Fibroblast of skin of abdomen (primary cell): ENCODE data around the gene LHPP.
"Not testable (repeated sequence)": the region's sequence is repeated elsewhere in the genome, so short reads cannot be mapped to it uniquely, and the experiment has no call there.

Experiments
- DNase-seq: peaks from one replicate; pipeline ENCODE4 v3.0.0-alpha.2; 2013

The LHPP gene

DNA sequence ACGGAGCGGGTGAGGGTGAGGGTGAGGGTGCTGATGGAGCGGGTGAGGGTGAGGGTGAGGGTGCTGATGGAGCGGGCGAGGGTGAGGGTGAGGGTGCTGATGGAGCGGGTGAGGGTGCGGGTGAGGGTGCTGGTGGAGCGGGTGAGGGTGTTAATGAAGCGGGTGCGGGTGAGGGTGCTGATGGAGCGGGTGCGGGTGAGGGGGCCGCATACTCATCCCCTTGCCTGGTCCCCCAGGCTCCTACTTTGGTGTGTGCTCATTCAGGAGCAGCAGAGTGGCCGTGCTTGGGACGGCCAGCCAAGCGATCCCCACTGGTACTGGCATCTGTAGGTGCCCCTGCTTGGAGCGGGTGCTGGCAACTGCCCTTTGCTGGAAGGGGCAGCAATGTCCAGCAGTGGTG is 149.2 kb downstream of the LHPP start:
- not testable (repeated sequence) for DNase-seq

DNA sequence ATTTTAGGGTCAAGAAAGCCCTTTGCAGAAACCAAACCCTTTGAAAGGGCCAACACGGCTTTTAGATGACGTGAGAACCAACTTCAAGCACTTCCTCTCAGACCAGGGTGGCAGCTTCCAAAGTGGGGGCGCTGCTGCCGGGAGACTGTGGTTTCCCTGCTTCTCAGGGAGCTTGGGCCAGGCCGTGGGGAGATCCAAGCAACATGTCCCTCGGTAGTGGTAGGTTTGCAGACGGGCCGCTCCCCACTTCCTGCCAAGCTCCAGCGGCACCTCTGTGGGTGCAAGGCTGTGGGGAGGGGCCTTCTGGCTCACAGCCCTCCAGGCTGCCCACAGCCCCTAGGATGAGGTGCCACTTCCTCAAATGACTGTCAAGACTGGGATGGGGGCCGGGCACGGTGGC is 150.1 kb downstream of the LHPP start:
- DNase-seq = no peak

DNA sequence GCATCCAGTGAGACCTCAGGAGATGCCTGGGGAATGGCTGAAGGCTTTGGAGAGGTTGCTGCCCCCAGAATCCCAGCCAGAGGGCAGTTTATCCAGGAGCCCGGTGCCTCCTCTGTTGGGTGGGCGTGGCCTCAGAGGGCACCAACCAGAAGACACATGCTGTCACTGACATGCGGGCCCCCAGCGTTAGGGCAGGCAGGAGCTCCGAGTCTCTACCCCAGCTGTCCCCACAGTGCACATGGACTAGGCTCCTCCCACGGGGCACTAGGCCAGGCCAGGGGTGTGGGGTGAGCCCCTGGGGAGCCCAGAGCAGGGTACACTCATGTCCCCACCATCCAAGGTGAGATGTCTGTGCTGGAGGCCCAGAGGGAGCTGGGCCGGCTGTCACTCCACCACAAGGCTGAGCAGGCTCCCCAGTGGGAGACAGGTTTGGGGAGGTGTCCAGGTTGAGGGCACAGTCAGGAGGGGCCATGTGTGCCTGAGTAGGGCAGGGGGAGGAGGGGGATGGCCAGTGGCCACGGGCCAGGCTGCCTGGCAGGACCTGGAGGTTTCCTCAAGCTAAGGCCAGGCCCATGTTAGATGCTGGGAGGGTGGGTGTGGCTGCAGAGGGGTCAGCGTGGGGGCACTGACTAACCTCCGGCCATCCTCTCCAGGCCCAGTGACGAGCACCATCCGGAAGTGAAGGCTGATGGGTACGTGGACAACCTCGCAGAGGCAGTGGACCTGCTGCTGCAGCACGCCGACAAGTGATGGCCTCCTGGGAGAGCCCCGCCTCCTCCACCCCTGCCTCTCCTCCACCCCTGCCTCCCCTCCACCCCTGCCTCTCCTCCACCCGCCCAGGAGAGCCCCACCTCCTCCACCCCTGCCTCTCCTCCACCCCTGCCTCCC is 151.2 kb downstream of the LHPP start:
- DNase-seq = no peak

GRCh38 chr10:124614003-124614659 is 152.5 kb downstream of the LHPP start:
- no peak for DNase-seq

GRCh38 chr10:124615259-124615658 is 153.6 kb downstream of the LHPP start:
- no peak for DNase-seq

DNA sequence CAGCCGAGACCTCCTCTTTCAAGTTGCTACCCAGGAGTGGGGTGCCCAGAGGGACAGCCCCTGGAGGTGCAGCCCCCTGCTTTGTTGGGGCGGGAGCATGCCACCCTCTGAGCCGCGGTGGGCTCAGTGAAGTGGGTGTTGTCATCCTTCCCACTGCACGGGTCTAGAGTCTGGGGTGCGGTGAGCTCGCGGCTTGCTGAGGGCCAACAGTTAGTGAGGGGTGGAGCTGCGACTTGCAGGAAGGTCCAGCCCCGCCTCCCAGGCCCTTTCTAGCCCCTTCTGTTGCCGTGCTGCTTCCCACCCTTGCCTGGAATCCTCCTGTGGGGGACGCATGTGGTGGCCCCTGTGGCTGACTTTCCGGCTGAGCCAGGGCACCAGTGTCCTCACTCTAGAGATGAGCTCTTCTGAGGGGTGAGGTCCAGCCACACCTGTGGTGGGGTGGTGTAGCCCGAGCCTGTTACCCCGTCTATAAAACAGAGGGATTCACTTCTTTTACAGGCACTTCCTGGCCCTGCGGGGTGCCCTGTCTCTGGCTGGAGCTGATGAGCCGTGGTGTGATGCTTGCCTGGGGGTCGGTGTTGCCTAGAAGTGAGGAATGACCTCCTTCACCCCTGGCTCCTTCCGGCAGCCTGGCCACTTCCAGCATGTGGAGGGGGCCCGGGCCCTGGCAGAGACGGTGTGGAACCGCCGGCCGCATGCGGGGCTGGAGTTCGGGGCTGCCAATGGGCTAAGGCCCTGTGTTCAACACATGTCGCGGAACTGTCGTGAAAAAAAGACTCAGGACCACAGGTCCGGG is 154.6 kb downstream of the LHPP start:
- no peak for DNase-seq

- DNase-seq = no peak
Observed at GRCh38 chr10:124616836-124617130, 155.2 kb downstream of the LHPP start.

DNA sequence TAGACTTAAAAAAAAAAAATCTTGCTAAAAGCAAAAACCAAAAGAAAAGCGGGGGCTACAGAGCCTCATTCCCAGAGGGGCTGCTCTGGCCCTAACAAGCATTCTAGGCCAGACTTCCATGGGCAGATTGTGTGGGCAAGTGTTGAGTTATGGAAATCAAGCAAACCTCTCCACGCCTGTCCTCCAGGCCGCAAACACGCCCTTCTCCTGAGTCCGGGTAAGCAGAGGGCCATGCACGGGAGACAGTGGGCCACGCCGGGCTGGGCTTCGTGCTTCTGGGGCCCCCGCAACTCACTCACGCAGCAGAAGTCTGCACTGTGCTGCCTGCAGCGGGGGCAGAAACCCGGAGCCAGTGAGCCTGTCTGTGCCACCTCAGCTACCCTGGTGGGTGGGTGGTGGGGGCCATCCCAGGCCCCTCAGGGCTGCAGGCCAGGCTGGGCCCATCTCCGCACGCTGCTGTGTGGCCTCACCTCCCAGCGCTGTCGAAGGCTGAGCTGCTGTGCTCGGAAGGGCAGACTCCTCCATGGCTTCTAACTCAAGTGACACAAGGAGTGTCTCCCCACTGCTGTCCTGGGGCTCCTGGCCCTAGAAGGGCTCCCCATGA is 156.9 kb downstream of the LHPP start:
- no peak for DNase-seq

DNA sequence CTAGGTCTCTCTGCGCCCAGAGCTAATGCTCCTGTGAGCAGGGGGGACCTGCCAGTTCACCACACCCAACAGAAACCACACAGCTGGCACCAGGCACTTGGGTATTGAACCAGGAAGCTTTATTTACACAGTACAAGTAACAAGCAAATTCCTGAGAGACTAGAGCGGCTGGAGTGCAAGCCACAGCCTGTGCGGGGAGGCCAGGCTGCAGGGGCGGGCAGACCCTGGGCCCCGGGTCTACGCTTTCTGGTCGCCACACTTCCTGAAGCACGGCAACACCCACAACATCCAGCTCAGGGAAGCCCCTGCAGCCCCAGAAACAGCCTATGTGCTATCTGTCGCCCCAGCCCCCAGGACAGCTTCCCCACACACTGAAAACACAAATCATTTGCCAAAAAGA is 157.6 kb downstream of the LHPP start:
- no peak for DNase-seq

DNA sequence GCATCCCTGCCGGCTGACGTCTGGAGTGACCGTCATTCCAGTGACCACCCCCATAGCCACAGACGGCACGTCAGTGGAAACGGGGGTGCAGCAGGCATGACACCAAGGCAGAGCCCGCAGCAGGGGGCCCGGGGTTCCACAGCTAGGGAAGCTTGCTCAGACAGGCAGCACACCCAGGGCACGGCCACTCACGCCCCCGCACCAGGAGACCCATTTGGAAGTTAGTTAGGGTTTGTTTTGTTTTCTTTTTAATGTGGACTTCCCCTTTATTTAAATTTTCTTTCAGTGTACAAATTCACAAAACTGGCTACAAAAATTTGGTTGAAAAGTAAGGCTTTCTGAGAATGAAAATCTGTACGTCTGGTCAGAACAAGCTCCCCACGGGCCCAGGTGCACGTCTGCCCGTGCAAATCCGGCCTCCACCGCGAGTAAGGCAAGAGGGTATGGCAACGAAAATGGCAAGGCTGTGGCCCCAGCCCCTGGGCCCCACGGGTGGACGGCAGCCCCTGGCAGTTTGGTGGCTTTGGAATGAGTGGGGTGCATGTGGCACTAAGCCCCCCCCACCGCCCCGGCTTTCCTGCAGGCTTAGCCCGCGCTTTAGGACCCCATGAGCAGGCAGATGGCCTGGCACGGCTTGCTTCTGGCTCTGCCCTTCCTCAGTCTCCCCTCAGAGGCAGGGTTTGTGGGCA is 158.3 kb downstream of the LHPP start:
- no peak for DNase-seq

DNA sequence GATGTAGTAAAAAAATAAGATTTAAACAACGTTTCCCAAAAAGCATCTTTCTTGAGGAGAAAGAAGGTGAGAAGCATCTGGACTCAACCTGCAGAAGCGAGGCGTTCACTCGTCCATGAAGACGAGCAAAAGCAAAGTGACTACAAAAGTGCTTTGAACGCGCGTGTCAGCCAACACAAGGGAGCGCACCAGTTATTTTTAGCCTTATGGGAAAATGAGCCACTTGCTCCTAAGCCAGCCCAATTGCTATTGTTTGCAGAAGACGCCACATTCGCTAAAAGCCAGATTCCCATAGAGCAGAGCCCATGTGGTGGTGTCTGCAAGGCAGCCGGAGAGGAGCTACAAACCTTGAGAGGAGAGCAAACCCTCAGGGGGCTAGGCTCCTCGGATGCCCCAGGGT is 160.0 kb downstream of the LHPP start:
- no peak for DNase-seq

GRCh38 chr10:124622158-124622557 is 160.5 kb downstream of the LHPP start:
- DNase-seq = no peak

- no peak for DNase-seq
Observed at GRCh38 chr10:124622866-124623536, 161.4 kb downstream of the LHPP start.

GRCh38 chr10:124624006-124624405 is 162.4 kb downstream of the LHPP start:
- no peak for DNase-seq

DNA sequence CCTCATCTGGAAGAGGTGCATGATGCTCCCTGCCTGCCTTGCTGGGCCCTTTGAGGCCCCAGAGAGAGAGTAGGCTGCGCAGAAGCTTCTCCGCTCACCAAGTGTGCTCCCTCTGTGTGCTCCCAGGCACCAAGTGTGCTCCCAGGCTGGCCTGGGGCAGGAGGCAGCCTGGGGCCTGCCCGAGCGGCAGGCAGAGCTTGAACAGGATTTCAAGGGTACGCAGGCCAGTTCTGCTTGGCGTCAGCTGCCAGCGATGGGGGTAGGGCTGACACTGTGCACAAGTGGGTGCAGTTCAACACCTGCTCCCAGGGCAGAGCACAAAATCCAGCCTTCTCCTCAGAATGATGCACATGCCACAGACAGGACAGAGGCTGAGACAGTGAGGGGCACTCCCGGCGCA is 162.8 kb downstream of the LHPP start:
- DNase-seq = no peak

DNA sequence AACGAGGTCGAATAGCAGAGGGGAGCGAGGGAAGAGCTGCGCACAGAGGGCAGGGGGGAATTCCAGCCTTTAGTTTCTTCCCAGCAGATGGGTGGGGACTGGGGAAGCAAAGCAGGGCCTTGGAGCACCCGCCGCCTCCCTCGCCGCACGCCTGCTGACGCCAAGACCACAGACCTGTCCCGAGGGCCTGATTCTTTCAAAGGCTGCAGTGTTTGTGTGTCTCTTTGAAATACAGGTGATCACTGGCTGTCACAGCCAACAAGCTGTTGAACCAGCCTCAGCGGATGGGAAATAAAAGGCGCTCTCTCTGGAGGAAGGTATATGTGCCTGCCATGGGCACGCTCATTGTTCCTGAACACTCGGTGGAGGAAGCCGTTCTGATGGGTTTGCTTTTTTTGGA is 163.3 kb downstream of the LHPP start:
- no peak for DNase-seq

DNA sequence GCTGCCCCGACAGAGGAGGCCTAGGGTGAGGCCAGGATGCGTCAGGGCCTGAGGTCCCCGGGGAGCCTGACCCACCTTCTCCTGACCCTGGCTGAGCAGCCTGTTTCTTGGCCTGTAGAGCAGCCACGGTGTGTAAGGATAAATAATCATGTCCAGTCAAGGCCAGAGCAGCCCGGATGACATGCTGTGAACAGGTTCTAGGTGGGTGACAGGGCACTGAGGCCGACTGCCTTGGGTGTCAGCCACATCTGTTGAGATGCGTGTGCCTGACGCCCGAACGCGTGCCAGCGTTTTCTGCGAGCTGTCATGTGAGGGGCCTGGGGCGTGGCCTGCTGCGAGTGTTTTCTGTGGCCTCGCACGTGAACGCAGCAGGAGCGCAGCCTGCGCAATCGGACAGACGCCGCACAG is 164.2 kb downstream of the LHPP start:
- DNase-seq = no peak

- no peak for DNase-seq
Observed at GRCh38 chr10:124626759-124627380, 165.2 kb downstream of the LHPP start.

- DNase-seq = no peak
Observed at GRCh38 chr10:124627866-124628675, 166.4 kb downstream of the LHPP start.

DNA sequence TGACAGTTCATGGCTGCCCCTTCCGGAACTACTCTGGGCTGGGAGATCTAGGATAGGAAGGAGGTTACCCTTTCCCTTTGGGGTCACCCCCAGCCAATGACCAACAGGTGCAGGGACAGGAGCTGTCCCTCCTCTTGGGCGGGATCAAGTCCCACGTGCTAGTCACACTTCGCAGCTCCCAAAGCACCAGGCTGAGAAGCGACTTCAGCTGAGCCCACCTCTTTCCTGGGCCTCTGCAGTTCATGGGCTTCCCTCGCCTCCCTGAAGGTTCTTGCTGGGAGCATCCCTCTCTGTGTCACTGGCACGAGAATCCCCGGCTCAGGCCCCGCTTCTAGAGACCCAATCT is 167.0 kb downstream of the LHPP start:
- no peak for DNase-seq

GRCh38 chr10:124629415-124629814 is 167.8 kb downstream of the LHPP start:
- DNase-seq = no peak
